Fibroblast of lung (primary cell): Measurements from ENCODE around the gene CCL5. TPM values are rescaled to one million over a fixed set of nuclear protein-coding genes. Genes with fewer than 3 reads are reported as not detected.
A peak's percentile ranks its signal among the peaks of the same experiment; 100 is the strongest.

Source experiments
- DNase-seq, 2 donors: peaks; one replicate each; pipeline versions ENCODE4 v3.0.0 to v3.0.0-alpha.2; 2010; ENCODE audit warnings: low read depth in 2 of 2
- H2AFZ ChIP-seq: 2 replicates; pipeline ENCODE4 v1.5.1; 2012; ENCODE audit warnings: low read length, control low read depth, inconsistent platforms
- H3K27ac ChIP-seq: 2 replicates; pipeline ENCODE4 v1.5.1; 2011; ENCODE audit warnings: low read length, control low read depth; ENCODE audit not compliant: insufficient read depth
- H3K27me3 ChIP-seq: 2 replicates; pipeline ENCODE4 v1.5.1; 2011; ENCODE audit warnings: mild to moderate bottlenecking, low read length; ENCODE audit not compliant: control insufficient read depth, insufficient read depth
- H3K36me3 ChIP-seq: 2 replicates; pipeline ENCODE4 v1.5.1; 2011; ENCODE audit warnings: low read length; ENCODE audit not compliant: control insufficient read depth, insufficient read depth
- H3K4me1 ChIP-seq: 2 replicates; pipeline ENCODE4 v1.5.1; 2011; ENCODE audit warnings: low read length; ENCODE audit not compliant: control insufficient read depth, insufficient read depth; ENCODE audit errors: extremely low read depth
- H3K4me2 ChIP-seq: 2 replicates; pipeline ENCODE4 v1.5.1; 2011; ENCODE audit warnings: low read length, control low read depth; ENCODE audit not compliant: insufficient read depth; ENCODE audit errors: extremely low read depth
- H3K4me3 ChIP-seq, 4 experiments: fragments of 200-600 bp in 1 of 4; sonication (generic) in 1 of 4; replicated peaks in 1 of 4; 2 replicates each; pipeline ENCODE4 v1.5.1; 2011 to 2016; ENCODE audit warnings: low read length in 4 of 4, low read depth in 3 of 4, mild to moderate bottlenecking in 3 of 4, control low read depth in 2 of 4, inconsistent platforms in 1 of 4, mixed read lengths in 1 of 4; ENCODE audit not compliant: insufficient read depth in 1 of 4; ENCODE audit errors: control extremely low read depth in 1 of 4
- H3K79me2 ChIP-seq: 2 replicates; pipeline ENCODE4 v1.5.1; 2012; ENCODE audit warnings: mild to moderate bottlenecking, low read length, inconsistent platforms; ENCODE audit not compliant: control insufficient read depth, insufficient read depth
- H3K9ac ChIP-seq: 2 replicates; pipeline ENCODE4 v1.5.1; 2011; ENCODE audit warnings: mild to moderate bottlenecking, low read length, control low read depth; ENCODE audit not compliant: insufficient read depth
- H3K9me3 ChIP-seq: 2 replicates; pipeline ENCODE4 v1.5.1; 2012; ENCODE audit warnings: low read depth, low read length; ENCODE audit not compliant: control insufficient read depth, insufficient read depth
- H4K20me1 ChIP-seq: 2 replicates; pipeline ENCODE4 v1.5.1; 2011; ENCODE audit warnings: low read length; ENCODE audit not compliant: control insufficient read depth, insufficient read depth; ENCODE audit errors: extremely low read depth
- EZH2 ChIP-seq: IDR thresholded peaks from 2 replicates; pipeline ENCODE4 v1.5.1; 2012; ENCODE audit warnings: low read length, control low read depth, mild to moderate bottlenecking; ENCODE audit errors: missing control alignments
- polyA plus RNA-seq, 2 donors: library from polyadenylated mRNA; depleted of rRNA in 1 of 2; stranded (reverse) in 1 of 2; unstranded in 1 of 2; fragments of >200 nt; gene quantifications; 2 replicates each; pipeline ENCODE4 v1.2.1, GENCODE V29; 2011 to 2012; ENCODE audit warnings: missing spikeins in 1 of 2
- total RNA-seq: library from RNA; depleted of rRNA; stranded (reverse); fragments of >200 nt; gene quantifications from 2 replicates; pipeline ENCODE4 v1.2.1, GENCODE V29; 2014
- TF ChIP-seq, protein P1 (sequence below), 2 donors: IDR thresholded peaks in 1 of 2; conservative IDR thresholded peaks in 1 of 2; 1 replicate in 1 of 2; 2 replicates in 1 of 2; pipeline ENCODE4 v1.5.1; 2011 to 2012; ENCODE audit warnings: low read length in 2 of 2, control low read depth in 1 of 2, inconsistent platforms in 1 of 2, low read depth in 1 of 2, mild to moderate bottlenecking in 1 of 2

CCL5 gene
- total and polyA plus RNA-seq, 2 donors (not counting 1 experiment from before 2014, with no cell fraction given): 0.07 TPM; not detected in 1

DNA sequence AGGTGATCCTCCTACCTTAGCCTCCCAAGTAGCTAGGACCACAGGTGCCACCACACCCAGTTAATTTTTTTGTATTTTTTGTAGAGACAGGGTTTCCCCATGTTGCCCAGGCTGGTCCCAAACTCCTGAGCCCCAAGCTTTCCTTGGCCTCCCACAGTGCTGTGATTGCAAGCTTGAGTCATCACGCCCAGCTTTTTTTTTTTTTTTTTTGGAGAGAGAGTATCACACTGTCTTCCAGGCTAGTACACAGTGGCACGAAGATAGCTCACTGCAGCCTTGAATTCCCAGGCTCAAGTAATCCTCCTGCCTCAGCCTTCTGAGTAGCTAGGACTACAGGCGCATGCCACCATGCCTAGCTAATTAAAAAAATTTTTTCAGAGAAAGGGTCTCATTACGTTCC is 38.7 kb downstream of the CCL5 start:
- Histone ChIP-seq H3K27me3 (no peaks in the 10 kb centered on the region), H3K4me2 (no peak overlapping the region), H3K27ac (no peak overlapping the region), H3K4me1 (no peaks in the 10 kb centered on the region), H2AFZ (no peak overlapping the region), H4K20me1 (no peaks in the 10 kb centered on the region), H3K79me2 (no peaks in the 10 kb centered on the region), H3K36me3 (peaks cover 3% of the 10 kb centered on the region), H3K9ac (no peak overlapping the region), H3K9me3 (no peaks in the 10 kb centered on the region), H3K4me3 (no peak overlapping the region)
- peak in 1 of 2 donors; percentile 8 for DNase-seq
- TF ChIP-seq, protein P1, sequence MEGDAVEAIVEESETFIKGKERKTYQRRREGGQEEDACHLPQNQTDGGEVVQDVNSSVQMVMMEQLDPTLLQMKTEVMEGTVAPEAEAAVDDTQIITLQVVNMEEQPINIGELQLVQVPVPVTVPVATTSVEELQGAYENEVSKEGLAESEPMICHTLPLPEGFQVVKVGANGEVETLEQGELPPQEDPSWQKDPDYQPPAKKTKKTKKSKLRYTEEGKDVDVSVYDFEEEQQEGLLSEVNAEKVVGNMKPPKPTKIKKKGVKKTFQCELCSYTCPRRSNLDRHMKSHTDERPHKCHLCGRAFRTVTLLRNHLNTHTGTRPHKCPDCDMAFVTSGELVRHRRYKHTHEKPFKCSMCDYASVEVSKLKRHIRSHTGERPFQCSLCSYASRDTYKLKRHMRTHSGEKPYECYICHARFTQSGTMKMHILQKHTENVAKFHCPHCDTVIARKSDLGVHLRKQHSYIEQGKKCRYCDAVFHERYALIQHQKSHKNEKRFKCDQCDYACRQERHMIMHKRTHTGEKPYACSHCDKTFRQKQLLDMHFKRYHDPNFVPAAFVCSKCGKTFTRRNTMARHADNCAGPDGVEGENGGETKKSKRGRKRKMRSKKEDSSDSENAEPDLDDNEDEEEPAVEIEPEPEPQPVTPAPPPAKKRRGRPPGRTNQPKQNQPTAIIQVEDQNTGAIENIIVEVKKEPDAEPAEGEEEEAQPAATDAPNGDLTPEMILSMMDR (conservative IDR thresholded peaks at IDR 0.05 in 1 of 2, IDR thresholded peaks at IDR 0.05 in 1 of 2; ENCODE audit: low read depth in 1 of 2, low read length in 2 of 2): no peak
- no peak for TF ChIP-seq EZH2

DNA sequence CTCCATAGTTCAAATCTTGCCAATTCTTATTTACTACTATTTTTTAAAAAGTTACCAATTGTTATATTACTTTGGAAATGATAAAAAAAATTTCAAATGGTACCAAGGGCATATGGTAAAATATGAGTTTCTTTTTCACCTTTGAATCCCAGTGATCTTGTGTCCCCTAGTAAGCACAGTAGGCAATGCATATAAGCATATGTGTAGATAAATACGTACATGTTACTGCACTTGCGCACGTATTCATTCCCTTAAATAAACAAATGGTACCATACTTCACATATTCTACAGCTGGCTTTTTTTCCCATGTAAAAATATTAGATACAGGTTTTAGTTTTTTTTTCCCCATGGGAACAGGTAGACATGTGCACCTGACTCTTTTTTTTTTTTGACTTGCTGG is 39.1 kb downstream of the CCL5 start:
- Histone ChIP-seq H3K4me3 (no peak overlapping the region), H3K4me2 (no peak overlapping the region), H2AFZ (no peak overlapping the region), H3K4me1 (no peaks in the 10 kb centered on the region), H4K20me1 (no peaks in the 10 kb centered on the region), H3K27ac (no peak overlapping the region), H3K36me3 (peaks cover 5% of the 10 kb centered on the region), H3K9me3 (no peaks in the 10 kb centered on the region), H3K79me2 (no peaks in the 10 kb centered on the region), H3K9ac (no peak overlapping the region), H3K27me3 (no peaks in the 10 kb centered on the region)
- no peak for TF ChIP-seq EZH2
- TF ChIP-seq, protein P1 (conservative IDR thresholded peaks at IDR 0.05 in 1 of 2, IDR thresholded peaks at IDR 0.05 in 1 of 2; ENCODE audit: low read depth in 1 of 2, low read length in 2 of 2): no peak
- DNase-seq: no peak

DNA sequence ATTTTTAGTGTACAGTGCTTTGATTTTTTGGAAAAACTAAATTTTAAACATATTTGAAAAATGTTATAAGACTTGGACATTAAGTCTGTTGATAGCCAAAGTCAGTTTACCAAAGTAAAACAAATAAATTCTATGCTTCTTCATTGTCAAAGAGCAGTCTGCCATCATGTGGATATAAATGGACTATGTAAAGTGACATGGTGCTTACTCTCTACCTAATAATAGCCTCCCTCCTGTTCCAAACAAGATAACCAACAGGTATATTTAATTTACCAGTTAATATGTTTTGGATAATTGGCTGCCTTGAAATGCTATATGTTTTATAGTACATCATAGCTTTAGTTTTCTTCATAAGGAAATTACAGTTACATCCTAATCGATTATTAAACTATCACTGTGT is 55.0 kb downstream of the CCL5 start:
- Histone ChIP-seq H3K36me3 (peaks cover 11% of the 10 kb centered on the region), H3K4me3 (no peak overlapping the region), H3K4me2 (no peak overlapping the region), H3K9me3 (no peaks in the 10 kb centered on the region), H3K27me3 (no peaks in the 10 kb centered on the region), H3K4me1 (no peaks in the 10 kb centered on the region), H2AFZ (no peak overlapping the region), H3K9ac (no peak overlapping the region), H3K27ac (no peak overlapping the region), H3K79me2 (peaks cover 4% of the 10 kb centered on the region), H4K20me1 (no peaks in the 10 kb centered on the region)
- DNase-seq: no peak
- TF ChIP-seq, protein P1 (conservative IDR thresholded peaks at IDR 0.05 in 1 of 2, IDR thresholded peaks at IDR 0.05 in 1 of 2; ENCODE audit: low read depth in 1 of 2, low read length in 2 of 2): no peak
- TF ChIP-seq EZH2: no peak

Other genes with a start within 250 kb of the CCL5 start
- gene RASL10B, start 148.7 kb downstream of the CCL5 start, total RNA-seq: 1.5 and 4.1 TPM in 2 replicates
- 0.44 and 0.78 TPM in 2 replicates for gene RASL10B, start 148.7 kb downstream of the CCL5 start, polyA plus RNA-seq
- not detected in 2 replicates for gene GAS2L2, start 127.1 kb downstream of the CCL5 start, total RNA-seq
- gene GAS2L2, start 127.1 kb downstream of the CCL5 start, polyA plus RNA-seq: not detected in 2 replicates
- not detected in 2 replicates for gene C17orf50, start 119.5 kb downstream of the CCL5 start, total RNA-seq
- gene C17orf50, start 119.5 kb downstream of the CCL5 start, polyA plus RNA-seq: not detected in 2 replicates
- gene MMP28, start 84.7 kb downstream of the CCL5 start, total RNA-seq: 2.8 and 4.6 TPM in 2 replicates
- 0.49 and 1.1 TPM in 2 replicates for gene MMP28, start 84.7 kb downstream of the CCL5 start, polyA plus RNA-seq
- gene TAF15, start 70.9 kb downstream of the CCL5 start, total RNA-seq: 57.8 and 84.1 TPM in 2 replicates
- gene TAF15, start 70.9 kb downstream of the CCL5 start, polyA plus RNA-seq: 22.9 and 30.5 TPM in 2 replicates
- gene HEATR9, start 11.5 kb downstream of the CCL5 start, total RNA-seq: not detected in 2 replicates
- not detected in 2 replicates for gene HEATR9, start 11.5 kb downstream of the CCL5 start, polyA plus RNA-seq
- gene RDM1, start 50.4 kb upstream of the CCL5 start, total RNA-seq: under 0.01 and 0.83 TPM in 2 replicates
- gene RDM1, start 50.4 kb upstream of the CCL5 start, polyA plus RNA-seq: 0.48 and 0.75 TPM in 2 replicates
- gene LYZL6, start 63.4 kb upstream of the CCL5 start, total RNA-seq: not detected in 2 replicates
- not detected in 2 replicates for gene LYZL6, start 63.4 kb upstream of the CCL5 start, polyA plus RNA-seq
- gene CCL16, start 101.1 kb upstream of the CCL5 start, total RNA-seq: not detected in 2 replicates
- gene CCL16, start 101.1 kb upstream of the CCL5 start, polyA plus RNA-seq: not detected in 2 replicates
- not detected in 2 replicates for gene CCL14, start 106.4 kb upstream of the CCL5 start, total RNA-seq
- not detected in 2 replicates for gene CCL14, start 106.4 kb upstream of the CCL5 start, polyA plus RNA-seq
- not detected in 2 replicates for gene CCL15, start 121.2 kb upstream of the CCL5 start, total RNA-seq
- gene CCL15, start 121.2 kb upstream of the CCL5 start, polyA plus RNA-seq: not detected in 2 replicates
- gene CCL23, start 137.6 kb upstream of the CCL5 start, total RNA-seq: not detected in 2 replicates
- not detected in 2 replicates for gene CCL23, start 137.6 kb upstream of the CCL5 start, polyA plus RNA-seq
- not detected in 2 replicates for gene CCL18, start 183.9 kb upstream of the CCL5 start, total RNA-seq
- not detected in 2 replicates for gene CCL18, start 183.9 kb upstream of the CCL5 start, polyA plus RNA-seq
- gene CCL3, start 209.8 kb upstream of the CCL5 start, total RNA-seq: not detected in 2 replicates
- gene CCL3, start 209.8 kb upstream of the CCL5 start, polyA plus RNA-seq: not detected in 2 replicates
- gene CCL4, start 223.5 kb upstream of the CCL5 start, total RNA-seq: not detected in 2 replicates
- not detected in 2 replicates for gene CCL4, start 223.5 kb upstream of the CCL5 start, polyA plus RNA-seq